Fibroblast of pulmonary artery (primary cell): ENCODE results near the gene CPLX1.

ENCODE experiments used
- DNase-seq: peaks from one replicate; pipeline ENCODE4 v3.0.0-alpha.2; 2010; ENCODE audit warnings: low read depth
- H3K4me3 ChIP-seq: replicated peaks from 2 replicates; pipeline ENCODE4 v1.5.1; 2011; ENCODE audit warnings: low read depth, mild to moderate bottlenecking, control low read depth, low read length, moderate library complexity
- TF ChIP-seq, protein P1 (sequence below): IDR thresholded peaks from 2 replicates; pipeline ENCODE4 v1.5.1; 2011; ENCODE audit warnings: mild to moderate bottlenecking, control low read depth, low read length, inconsistent platforms; ENCODE audit errors: missing control alignments

Gene CPLX1

DNA sequence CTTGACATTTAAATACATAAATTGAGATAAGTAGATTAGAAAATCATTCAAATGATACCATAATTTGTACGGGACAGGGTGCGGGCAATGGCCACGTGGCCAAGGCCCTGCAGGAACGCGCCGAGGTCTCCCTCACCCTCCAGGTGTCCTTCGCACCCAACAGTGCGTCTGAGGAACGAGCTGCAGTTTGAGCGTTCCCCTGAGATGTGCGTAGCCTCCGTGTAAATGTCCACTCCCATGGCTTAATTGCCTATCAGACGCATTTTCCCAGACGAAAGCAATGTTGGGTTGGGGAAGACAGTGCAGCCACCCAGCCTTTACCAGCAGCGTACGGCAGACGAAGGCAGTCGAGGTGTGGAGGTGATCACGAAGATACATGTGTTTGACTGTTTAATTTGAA, 56.4 kb downstream of the CPLX1 start:
- DNase-seq, result no peak
- H3K4me3 ChIP-seq, result no peak overlapping the region
- TF ChIP-seq, protein P1, sequence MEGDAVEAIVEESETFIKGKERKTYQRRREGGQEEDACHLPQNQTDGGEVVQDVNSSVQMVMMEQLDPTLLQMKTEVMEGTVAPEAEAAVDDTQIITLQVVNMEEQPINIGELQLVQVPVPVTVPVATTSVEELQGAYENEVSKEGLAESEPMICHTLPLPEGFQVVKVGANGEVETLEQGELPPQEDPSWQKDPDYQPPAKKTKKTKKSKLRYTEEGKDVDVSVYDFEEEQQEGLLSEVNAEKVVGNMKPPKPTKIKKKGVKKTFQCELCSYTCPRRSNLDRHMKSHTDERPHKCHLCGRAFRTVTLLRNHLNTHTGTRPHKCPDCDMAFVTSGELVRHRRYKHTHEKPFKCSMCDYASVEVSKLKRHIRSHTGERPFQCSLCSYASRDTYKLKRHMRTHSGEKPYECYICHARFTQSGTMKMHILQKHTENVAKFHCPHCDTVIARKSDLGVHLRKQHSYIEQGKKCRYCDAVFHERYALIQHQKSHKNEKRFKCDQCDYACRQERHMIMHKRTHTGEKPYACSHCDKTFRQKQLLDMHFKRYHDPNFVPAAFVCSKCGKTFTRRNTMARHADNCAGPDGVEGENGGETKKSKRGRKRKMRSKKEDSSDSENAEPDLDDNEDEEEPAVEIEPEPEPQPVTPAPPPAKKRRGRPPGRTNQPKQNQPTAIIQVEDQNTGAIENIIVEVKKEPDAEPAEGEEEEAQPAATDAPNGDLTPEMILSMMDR, result no peak

DNA sequence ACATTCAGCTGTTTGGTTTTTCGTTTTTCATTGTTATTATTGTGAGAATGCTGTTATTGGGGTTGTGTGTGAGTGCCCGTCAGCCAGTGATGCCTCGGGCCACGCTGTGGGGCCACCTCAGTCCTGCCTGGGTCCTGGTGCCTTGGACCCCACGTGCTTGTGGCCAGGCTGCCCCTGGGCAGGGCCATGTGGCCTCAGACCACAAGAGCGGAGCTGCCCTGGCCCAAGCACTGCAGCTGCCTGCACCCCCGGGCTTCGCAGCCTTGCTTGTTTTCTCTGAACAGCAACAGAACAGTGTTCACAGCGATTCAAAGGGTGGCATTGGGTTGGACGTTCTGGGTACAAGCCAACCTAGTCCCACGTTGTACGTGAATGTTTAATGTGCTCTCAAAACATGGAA, 56.9 kb downstream of the CPLX1 start:
- H3K4me3 ChIP-seq, result no peak overlapping the region
- DNase-seq, result no peak
- TF ChIP-seq, protein P1, result no peak

DNA sequence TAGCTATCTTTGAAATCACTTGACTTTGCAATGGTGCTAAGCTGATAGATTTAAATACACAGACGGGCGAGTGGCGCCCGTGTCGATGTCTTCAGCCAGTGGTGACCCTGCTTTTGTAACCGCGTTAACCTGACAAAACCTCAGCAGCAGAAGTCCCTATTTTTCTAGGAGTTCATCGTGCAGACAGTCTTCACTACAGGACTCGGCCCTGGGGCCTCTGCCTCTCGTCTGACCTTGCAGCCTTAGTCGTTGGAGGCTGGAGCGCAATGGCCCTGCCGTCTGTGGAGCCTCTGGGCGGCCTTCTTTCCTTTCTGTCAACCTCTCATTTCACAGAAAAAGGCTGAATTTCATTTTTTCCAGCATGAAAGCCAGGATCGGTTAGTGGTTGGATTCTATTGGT, 57.9 kb downstream of the CPLX1 start:
- no peak overlapping the region for H3K4me3 ChIP-seq
- TF ChIP-seq, protein P1, result no peak
- DNase-seq, result no peak

DNA sequence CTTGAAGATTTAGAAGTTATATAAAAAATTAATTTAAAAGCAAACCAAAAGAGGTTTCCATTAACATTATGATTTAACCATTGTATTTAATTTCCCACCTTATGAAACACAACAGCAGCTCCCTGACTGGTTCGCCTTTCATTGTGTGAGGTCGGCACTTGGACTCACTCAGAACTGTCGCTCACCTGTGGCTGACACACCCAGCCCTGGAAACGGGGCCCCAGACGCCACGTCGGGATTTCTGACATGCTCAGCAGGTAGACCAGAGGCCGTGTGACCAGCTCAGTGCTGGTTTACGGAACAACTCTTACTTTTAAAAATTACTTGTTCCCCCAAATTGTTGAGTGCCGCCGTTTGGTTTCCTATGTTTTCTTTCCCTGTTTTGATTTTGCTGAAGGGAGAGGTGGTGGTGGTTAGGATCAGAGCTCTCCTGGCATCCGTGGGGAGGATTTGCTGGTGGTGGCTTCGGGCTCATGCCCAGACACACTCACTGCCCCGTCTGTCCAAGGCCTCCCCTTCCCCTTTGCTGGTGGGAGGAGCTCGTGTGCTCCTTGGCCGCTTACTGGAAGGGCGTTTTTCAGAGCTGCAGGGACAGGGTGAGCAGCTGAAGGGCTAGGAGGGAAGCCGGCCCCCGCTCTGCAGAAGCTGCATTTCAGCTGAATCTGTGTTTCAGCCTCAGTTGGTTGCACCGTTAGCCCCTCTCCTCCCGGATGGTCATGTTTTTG, 59.2 kb downstream of the CPLX1 start:
- DNase-seq, result no peak

DNA sequence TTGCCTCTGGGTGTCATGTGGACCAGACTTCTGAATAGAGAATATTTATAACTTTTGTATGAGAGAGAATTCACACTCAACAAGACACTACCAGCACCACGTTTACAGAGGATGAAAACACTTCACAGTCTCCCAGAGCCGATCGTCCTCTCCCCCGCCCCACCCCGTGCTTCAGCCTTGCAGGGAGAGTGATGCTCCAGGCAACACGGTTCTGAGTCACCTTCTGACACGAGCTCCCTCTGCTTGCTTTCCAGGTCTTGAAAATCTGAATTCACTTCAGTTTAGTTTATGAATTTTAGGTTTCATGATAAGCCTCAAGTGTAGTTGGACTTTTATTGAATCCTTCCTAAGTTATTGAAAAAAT, 59.8 kb downstream of the CPLX1 start:
- TF ChIP-seq, protein P1, result no peak
- no peak for DNase-seq
- H3K4me3 ChIP-seq, result no peak overlapping the region

More for the DNA sequence above, 59.2 kb downstream of the CPLX1 start:
- TF ChIP-seq, protein P1, result no peak
- H3K4me3 ChIP-seq, result no peak overlapping the region

DNA sequence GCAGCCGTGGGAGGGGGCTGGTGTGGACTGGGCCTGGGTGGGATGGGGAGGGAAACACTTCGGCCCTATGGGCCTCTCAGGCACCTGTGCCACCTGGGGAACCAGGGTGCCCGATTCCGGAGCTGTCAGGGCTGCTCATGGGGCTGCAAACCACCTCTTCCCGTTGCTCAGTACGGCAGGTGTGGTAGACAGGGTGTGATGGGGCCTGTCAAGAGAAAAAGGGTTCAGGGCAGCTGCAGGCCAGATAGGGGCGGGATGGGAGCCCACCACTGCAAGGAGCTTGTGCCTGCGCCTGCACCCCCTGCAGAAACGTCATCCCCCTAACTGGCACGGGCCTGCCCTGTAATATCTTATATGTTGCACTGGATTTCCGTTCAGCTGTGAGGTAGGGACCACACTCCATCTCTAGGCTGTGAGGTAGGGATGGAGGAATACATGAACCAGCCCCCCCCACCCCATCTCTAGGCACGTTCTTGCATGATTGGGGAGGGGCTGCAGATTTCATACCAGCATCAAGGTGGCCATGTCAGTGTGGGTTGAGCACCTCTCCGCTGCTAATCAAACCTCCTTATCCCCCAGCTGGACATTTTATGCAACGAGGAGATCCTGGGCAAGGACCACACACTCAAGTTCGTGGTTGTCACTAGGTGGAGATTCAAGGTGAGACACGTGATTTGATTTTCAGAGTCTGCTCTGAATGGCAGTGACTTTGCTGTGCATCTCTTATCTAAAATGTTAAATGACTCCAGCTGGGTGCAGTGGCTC, 61.3 kb downstream of the CPLX1 start:
- TF ChIP-seq, protein P1, result no peak
- H3K4me3 ChIP-seq, result no peak overlapping the region
- DNase-seq, result no peak
